WTC11 (cell line): Measurements from ENCODE around the gene NECTIN2. TPM values are rescaled to one million over a fixed set of nuclear protein-coding genes. Genes with fewer than 3 reads are reported as not detected.
A peak's percentile ranks its signal among the peaks of the same experiment; 100 is the strongest.

Experiments used
- ATAC-seq: fragments of 200-7000 bp; cut with Tn5 transposase; 2 replicates; pipeline ENCODE4 v1.10.0; 2021; ENCODE audit warnings: mild to moderate bottlenecking, moderate library complexity
- CTCF ChIA-PET: fragments of 300-600 bp; sonication (Branson Sonifier 250); formaldehyde crosslinking; loops from one replicate; lab custom pipeline; 2021; ENCODE audit warnings: antibody characterized with exemption; lab: Charles Lee
- POLR2A ChIA-PET: fragments of 350-600 bp; sonication (Branson Sonifier 250); formaldehyde crosslinking; loops from one replicate; lab custom pipeline; 2021; ENCODE audit warnings: antibody characterized with exemption; lab: Charles Lee
- DNase-seq: peaks from one replicate; pipeline ENCODE4 v3.0.0; 2021; ENCODE audit warnings: low spot score
- H3K27ac Mint-ChIP-seq: 2 replicates; pipeline ENCODE4 v1.8.0; 2021; ENCODE audit warnings: mixed read lengths
- H3K27me3 Mint-ChIP-seq: 2 replicates; pipeline ENCODE4 v1.8.0; 2021; ENCODE audit warnings: low read depth, mild to moderate bottlenecking, moderate library complexity, mixed read lengths
- H3K36me3 Mint-ChIP-seq: 2 replicates; pipeline ENCODE4 v1.8.0; 2021; ENCODE audit warnings: mixed read lengths
- H3K4me1 Mint-ChIP-seq: 2 replicates; pipeline ENCODE4 v1.8.0; 2022; ENCODE audit warnings: mixed read lengths
- H3K4me3 Mint-ChIP-seq: 2 replicates; pipeline ENCODE4 v1.8.0; 2021; ENCODE audit warnings: mild to moderate bottlenecking, moderate library complexity, mixed read lengths
- H3K9me3 Mint-ChIP-seq: 2 replicates; pipeline ENCODE4 v1.8.0; 2021; ENCODE audit warnings: mixed read lengths
- ATF6 ChIP-seq: sonication (generic); formaldehyde crosslinking; IDR thresholded peaks from 2 replicates; pipeline ENCODE4 v1.8.1; 2023; ENCODE audit warnings: mild to moderate bottlenecking, missing genetic modification reagents
- ERG ChIP-seq: fragments of 250-450 bp; sonication (Bioruptor Pico); IDR thresholded peaks from 2 replicates; pipeline ENCODE4 v1.8.0; 2021; ENCODE audit warnings: mild to moderate bottlenecking
- ETV6 ChIP-seq: sonication (generic); formaldehyde crosslinking; IDR thresholded peaks from 2 replicates; pipeline ENCODE4 v1.8.1; 2022; ENCODE audit warnings: mild to moderate bottlenecking, missing genetic modification reagents
- FOXP4 ChIP-seq: sonication (generic); formaldehyde crosslinking; IDR thresholded peaks from 2 replicates; pipeline ENCODE4 v1.8.0; 2022; ENCODE audit warnings: mild to moderate bottlenecking, missing genetic modification reagents
- GABPB1 ChIP-seq: sonication (generic); formaldehyde crosslinking; IDR thresholded peaks from 2 replicates; pipeline ENCODE4 v1.8.1; 2023; ENCODE audit warnings: mild to moderate bottlenecking, missing genetic modification reagents
- HMGXB4 ChIP-seq: sonication (generic); formaldehyde crosslinking; IDR thresholded peaks from 2 replicates; pipeline ENCODE4 v1.8.1; 2023; ENCODE audit warnings: mild to moderate bottlenecking, moderate library complexity, missing genetic modification reagents
- NR3C1 ChIP-seq: sonication (generic); formaldehyde crosslinking; conservative IDR thresholded peaks from 2 replicates; pipeline ENCODE4 v1.8.1; 2023; ENCODE audit warnings: low read depth, mild to moderate bottlenecking, missing genetic modification reagents
- USF1 ChIP-seq: sonication (generic); formaldehyde crosslinking; IDR thresholded peaks from 2 replicates; pipeline ENCODE4 v1.8.0; 2022; ENCODE audit warnings: mild to moderate bottlenecking, missing genetic modification reagents
- ZNF138 ChIP-seq: sonication (generic); formaldehyde crosslinking; conservative IDR thresholded peaks from 2 replicates; pipeline ENCODE4 v1.8.1; 2022; ENCODE audit warnings: mild to moderate bottlenecking, moderate library complexity, missing genetic modification reagents
- ZNF232 ChIP-seq: sonication (generic); formaldehyde crosslinking; IDR thresholded peaks from 2 replicates; pipeline ENCODE4 v1.8.0; 2022; ENCODE audit warnings: mild to moderate bottlenecking, missing genetic modification reagents
- ZNF317 ChIP-seq: sonication (generic); formaldehyde crosslinking; IDR thresholded peaks from 2 replicates; pipeline ENCODE4 v1.8.1; 2023; ENCODE audit warnings: low read depth, mild to moderate bottlenecking, moderate library complexity, missing genetic modification reagents, borderline replicate concordance
- ZNF416 ChIP-seq: fragments of 250-450 bp; sonication (Bioruptor Pico); IDR thresholded peaks from 2 replicates; pipeline ENCODE4 v1.9.0; 2021; ENCODE audit warnings: mild to moderate bottlenecking, inconsistent platforms
- ZNF532 ChIP-seq: fragments of 250-450 bp; sonication (Bioruptor Pico); IDR thresholded peaks from 2 replicates; pipeline ENCODE4 v1.9.0; 2021; ENCODE audit warnings: mild to moderate bottlenecking, borderline replicate concordance
- ZNF671 ChIP-seq: fragments of 250-450 bp; sonication (Bioruptor Pico); IDR thresholded peaks from 2 replicates; pipeline ENCODE4 v1.8.0; 2021; ENCODE audit warnings: mild to moderate bottlenecking
- total RNA-seq: library from RNA; stranded (reverse); gene quantifications from 3 replicates; pipeline ENCODE4 v1.2.3, GENCODE V29; 2021

Gene NECTIN2
- total RNA-seq, 1 experiment from 2014 or later = 170 TPM

- no peak for TF ChIP-seq ZNF532 (CRISPR knock-in tag)
- TF ChIP-seq FOXP4 (CRISPR knock-in tag) = no peak
- no peak for TF ChIP-seq USF1 (CRISPR knock-in tag)
- no peak for TF ChIP-seq ATF6 (CRISPR knock-in tag)
- 0 out of 2 replicates have a peak, but pooled peaks have one; percentile 23 for TF ChIP-seq ZNF671 (CRISPR knock-in tag)
- TF ChIP-seq ERG (CRISPR knock-in tag) = no peak
- TF ChIP-seq ZNF232 (CRISPR knock-in tag) = no peak
- TF ChIP-seq GABPB1 (CRISPR knock-in tag) = 0 out of 2 replicates have a peak, but pooled peaks have one; percentile 11
- TF ChIP-seq ZNF138 (CRISPR knock-in tag) = no peak
- TF ChIP-seq ETV6 (CRISPR knock-in tag) = no peak
- TF ChIP-seq, all 79 proteins: peak for 5
Measured at GRCh38 chr19:44904426-44904994, 58.4 kb downstream of the NECTIN2 start (continued).

- ChIA-PET CTCF (interaction anchor here (0.6 to 4.7 kb wide), 24 partner anchors 9 to 335 kb away, joined by 3 to 54 read pairs (median 3); partner anchors contain the start of genes APOC1, APOC2, PPP1R37 and RELB), POLR2A (interaction anchor here (0.6 to 2.9 kb wide), 13 partner anchors 9 to 273 kb away, joined by 3 to 17 read pairs (median 4); partner anchors contain the start of genes APOC1, BCAM, BLOC1S3 and NECTIN2)
- peak within 1 kb of the TSS; percentile 99 for H3K27ac Mint-ChIP-seq
- H3K36me3 Mint-ChIP-seq = peaks cover 30% of the 10 kb centered on the region
- ATAC-seq (peak; percentile 61), DNase-seq (peak; percentile 81)
- no peaks in the 10 kb centered on the region for H3K27me3 Mint-ChIP-seq
- no peaks in the 10 kb centered on the region for H3K9me3 Mint-ChIP-seq
- H3K4me1 Mint-ChIP-seq = peaks cover 24% of the 10 kb centered on the region
- H3K4me3 Mint-ChIP-seq = peak within 1 kb of the TSS; percentile 99
- TF ChIP-seq NR3C1 (CRISPR knock-in tag) (no peak), ZNF317 (0 out of 2 replicates have a peak, but pooled peaks have one; percentile 17), HMGXB4 (peak; percentile 60; the same call in 1 of the 2 replicates), ZNF532 (CRISPR knock-in tag) (peak; percentile 68; the same call in 1 of the 2 replicates), ZNF416 (no peak)
Measured at GRCh38 chr19:44905437-44906160, 59.5 kb downstream of the NECTIN2 start, which contains the start of gene APOE. Gene APOE, plus strand, starts transcription at chr19:44905796. Its CDS starts 829 bp downstream, at chr19:44906625.
